Fibroblast of pulmonary artery (primary cell): ENCODE data around the gene ZSCAN30.
A peak's percentile ranks its signal among the peaks of the same experiment; 100 is the strongest.

Experiments used
- DNase-seq: peaks from one replicate; pipeline ENCODE4 v3.0.0-alpha.2; 2010; ENCODE audit warnings: low read depth
- H3K4me3 ChIP-seq: replicated peaks from 2 replicates; pipeline ENCODE4 v1.5.1; 2011; ENCODE audit warnings: low read depth, mild to moderate bottlenecking, control low read depth, low read length, moderate library complexity
- CTCF ChIP-seq: IDR thresholded peaks from 2 replicates; pipeline ENCODE4 v1.5.1; 2011; ENCODE audit warnings: mild to moderate bottlenecking, control low read depth, low read length, inconsistent platforms; ENCODE audit errors: missing control alignments

ZSCAN30 gene

DNA sequence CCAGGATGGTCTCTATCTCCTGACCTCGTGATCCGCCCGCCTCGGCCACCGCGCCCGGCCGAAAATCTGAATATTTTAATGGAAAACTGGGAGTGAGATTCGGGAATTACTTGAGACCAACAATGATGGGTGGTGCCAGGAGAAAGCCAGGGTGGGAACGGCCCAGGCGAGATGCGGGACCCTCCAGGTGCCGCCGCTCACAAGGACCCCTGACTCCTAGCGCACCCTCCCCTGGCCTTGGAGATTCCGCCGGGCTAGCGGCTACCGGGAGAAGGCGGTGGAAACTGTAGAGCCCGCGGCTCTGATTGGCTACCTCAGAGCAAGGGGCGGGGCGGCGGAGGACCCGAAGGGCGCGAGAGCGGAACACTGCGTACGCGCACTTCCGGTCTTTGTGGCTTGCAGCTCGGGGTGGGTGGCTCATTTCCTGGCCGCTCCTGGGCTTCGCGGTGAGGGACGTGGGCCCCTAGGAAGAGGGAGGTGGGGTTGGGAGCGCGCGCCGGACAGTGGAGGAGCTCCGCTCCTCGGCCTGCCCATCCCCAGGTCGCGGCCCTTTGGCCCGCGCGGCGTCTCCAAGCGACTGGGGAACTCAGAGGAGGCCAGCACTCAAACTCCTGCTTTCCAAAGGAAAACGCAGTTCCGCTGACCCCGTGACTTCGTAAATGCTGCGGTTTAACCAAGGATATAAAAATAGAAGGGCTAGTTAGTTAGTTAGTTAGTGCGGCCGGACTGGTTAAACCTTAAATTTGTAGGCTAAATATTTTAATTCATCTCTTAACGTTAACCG is 49.2 kb downstream of the ZSCAN30 start, which contains the start of gene ZNF397:
Gene ZNF397 (plus strand): TSS at position 371 of the 784 bp plus-strand sequence. CDS start 1,437 bp downstream, outside the sequence.
- peak within 1 kb of the TSS; percentile 70 for H3K4me3 ChIP-seq
- DNase-seq: peak; percentile 98
- TF ChIP-seq CTCF: no peak

DNA sequence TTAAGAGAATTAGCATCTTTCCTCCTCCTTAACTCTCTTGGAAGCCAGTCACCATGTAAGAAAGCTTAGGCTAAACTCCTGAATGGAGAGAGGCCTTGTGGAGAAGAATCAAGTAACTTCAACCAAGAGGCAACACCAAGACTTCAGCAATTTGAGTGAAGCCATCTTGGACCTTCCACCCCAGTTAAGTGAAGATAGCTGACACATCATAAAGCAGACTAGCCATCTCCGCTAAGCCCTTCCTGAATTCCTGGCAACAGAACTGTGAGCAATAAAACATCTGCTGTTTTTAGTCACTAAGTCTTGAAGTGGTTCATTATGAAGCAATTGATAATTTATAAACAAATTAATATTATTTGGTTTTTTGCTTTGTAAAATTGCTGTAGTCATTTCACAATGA is 50.7 kb downstream of the ZSCAN30 start:
- no peak for TF ChIP-seq CTCF
- H3K4me3 ChIP-seq: no peak overlapping the region
- no peak for DNase-seq

GRCh38 chr18:35236571-35237363 is 53.3 kb downstream of the ZSCAN30 start:
- TF ChIP-seq CTCF: no peak
- no peak for DNase-seq
- no peak overlapping the region for H3K4me3 ChIP-seq

- no peak overlapping the region for H3K4me3 ChIP-seq
- TF ChIP-seq CTCF: peak; percentile 93
- DNase-seq: peak; percentile 84
Observed at GRCh38 chr18:35231052-35231451, 59.0 kb downstream of the ZSCAN30 start.

GRCh38 chr18:35227254-35227653 is 62.8 kb downstream of the ZSCAN30 start:
- H3K4me3 ChIP-seq: no peak overlapping the region
- TF ChIP-seq CTCF: no peak
- peak; percentile 6 for DNase-seq

GRCh38 chr18:35223797-35224196 is 66.2 kb downstream of the ZSCAN30 start:
- no peak for TF ChIP-seq CTCF
- no peak for DNase-seq

More at GRCh38 chr18:35223797-35224196, 66.2 kb downstream of the ZSCAN30 start:
- no peak overlapping the region for H3K4me3 ChIP-seq
